ENCODE results near the gene ITK. TPM values are rescaled to one million over a fixed set of nuclear protein-coding genes. Genes with fewer than 3 reads are reported as not detected.

Gene ITK
- total and polyA plus RNA-seq, 2 donors (not counting 3 experiments of a cell fraction or from before 2014, with no cell fraction given) = not detected

DNA sequence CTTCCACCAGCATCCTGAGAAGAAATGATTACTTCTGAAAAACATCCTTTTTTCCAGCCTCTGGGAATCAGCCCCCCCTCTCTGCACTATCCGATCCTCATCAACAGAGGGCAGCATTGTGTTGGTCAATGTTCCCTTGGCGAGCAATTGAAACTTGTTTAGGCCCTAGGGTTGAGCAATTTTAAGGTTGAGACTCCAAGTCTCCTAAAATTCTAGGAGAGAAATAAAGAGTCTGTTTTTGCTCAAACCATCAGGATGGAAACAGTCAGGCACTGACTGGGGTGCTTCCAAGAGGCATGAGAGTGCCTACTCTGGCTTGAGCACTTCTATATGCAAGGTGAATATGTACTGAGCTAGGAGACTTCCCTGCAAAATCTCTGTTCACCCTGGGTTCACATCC, 72.9 kb downstream of the ITK start:
- BruUV-seq (replicated peaks) = no TSS peak
- FAIRE-seq (peak; percentile 95), DNase-seq (ENCODE audit: low read depth, low spot score) (peak; percentile 57)
- Histone ChIP-seq H4K20me1 (replicated peaks; ENCODE audit: control insufficient read depth, extremely low read depth, insufficient read depth, low read length) (no peaks in the 10 kb centered on the region), H3K4me3 (replicated peaks in 1 of 3; ENCODE audit: insufficient read depth in 1 of 3, low read depth in 1 of 3, low read length in 3 of 3) (no peak overlapping the region), H3K9me3 (replicated peaks; ENCODE audit: control insufficient read depth, insufficient read depth, low read length) (no peaks in the 10 kb centered on the region), H3K27ac (ENCODE audit: insufficient read depth, low read depth, low read length) (no peak overlapping the region), H2AFZ (ENCODE audit: low read depth, low read length) (no peak overlapping the region), H3K36me3 (ENCODE audit: control insufficient read depth in 2 of 2, extremely low read depth in 1 of 2, insufficient read depth in 2 of 2, low read length in 2 of 2) (no peaks in the 10 kb centered on the region), H3K79me2 (ENCODE audit: control insufficient read depth, insufficient read depth, low read length) (no peaks in the 10 kb centered on the region), H3K4me2 (ENCODE audit: insufficient read depth, low read length) (no peak overlapping the region), H3K9me1 (replicated peaks; ENCODE audit: control insufficient read depth, extremely low read depth, insufficient read depth, low read length) (no peaks in the 10 kb centered on the region), H3K4me1 (ENCODE audit: control insufficient read depth, extremely low read depth, insufficient read depth, low read length) (no peaks in the 10 kb centered on the region), H3K27me3 (ENCODE audit: control insufficient read depth in 2 of 2, insufficient read depth in 2 of 2, low read length in 2 of 2) (peaks cover 3% of the 10 kb centered on the region in 2 experiments), H3K9ac (replicated peaks; ENCODE audit: extremely low read depth, insufficient read depth, low read length) (no peak overlapping the region)
- ChIA-PET POLR2A (no interaction called here), CTCF (interaction anchor here (0.5 to 2.9 kb wide), 27 partner anchors 9 to 741 kb away, joined by 3 to 35 read pairs (median 4); partner anchors contain the start of genes CYFIP2 and LSM11)
- dilution Hi-C loops (cut with MboI; ENCODE audit: extremely low pct_ligation_motif_present, low sequenced_read_pairs) (no loop called here), intact Hi-C loops (cut with micrococcal nuclease) (loop anchor here (1.0 to 5.0 kb wide), 4 partner anchors 59 to 489 kb away; partner anchors contain the start of gene LSM11)
- TF ChIP-seq POLR2A (IDR thresholded peaks at IDR 0.05; ENCODE audit: low read depth, low read length) = no peak
- no peak for TF ChIP-seq GATA2 (IDR thresholded peaks at IDR 0.05; ENCODE audit: insufficient read depth, insufficient read length, low read depth, low read length)
- TF ChIP-seq, protein P1, sequence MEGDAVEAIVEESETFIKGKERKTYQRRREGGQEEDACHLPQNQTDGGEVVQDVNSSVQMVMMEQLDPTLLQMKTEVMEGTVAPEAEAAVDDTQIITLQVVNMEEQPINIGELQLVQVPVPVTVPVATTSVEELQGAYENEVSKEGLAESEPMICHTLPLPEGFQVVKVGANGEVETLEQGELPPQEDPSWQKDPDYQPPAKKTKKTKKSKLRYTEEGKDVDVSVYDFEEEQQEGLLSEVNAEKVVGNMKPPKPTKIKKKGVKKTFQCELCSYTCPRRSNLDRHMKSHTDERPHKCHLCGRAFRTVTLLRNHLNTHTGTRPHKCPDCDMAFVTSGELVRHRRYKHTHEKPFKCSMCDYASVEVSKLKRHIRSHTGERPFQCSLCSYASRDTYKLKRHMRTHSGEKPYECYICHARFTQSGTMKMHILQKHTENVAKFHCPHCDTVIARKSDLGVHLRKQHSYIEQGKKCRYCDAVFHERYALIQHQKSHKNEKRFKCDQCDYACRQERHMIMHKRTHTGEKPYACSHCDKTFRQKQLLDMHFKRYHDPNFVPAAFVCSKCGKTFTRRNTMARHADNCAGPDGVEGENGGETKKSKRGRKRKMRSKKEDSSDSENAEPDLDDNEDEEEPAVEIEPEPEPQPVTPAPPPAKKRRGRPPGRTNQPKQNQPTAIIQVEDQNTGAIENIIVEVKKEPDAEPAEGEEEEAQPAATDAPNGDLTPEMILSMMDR (IDR thresholded peaks at IDR 0.05; ENCODE audit: extremely low read depth in 1 of 2, insufficient read depth in 1 of 2, low read depth in 1 of 2, low read length in 2 of 2) = peak; percentile 70 to 78

DNA sequence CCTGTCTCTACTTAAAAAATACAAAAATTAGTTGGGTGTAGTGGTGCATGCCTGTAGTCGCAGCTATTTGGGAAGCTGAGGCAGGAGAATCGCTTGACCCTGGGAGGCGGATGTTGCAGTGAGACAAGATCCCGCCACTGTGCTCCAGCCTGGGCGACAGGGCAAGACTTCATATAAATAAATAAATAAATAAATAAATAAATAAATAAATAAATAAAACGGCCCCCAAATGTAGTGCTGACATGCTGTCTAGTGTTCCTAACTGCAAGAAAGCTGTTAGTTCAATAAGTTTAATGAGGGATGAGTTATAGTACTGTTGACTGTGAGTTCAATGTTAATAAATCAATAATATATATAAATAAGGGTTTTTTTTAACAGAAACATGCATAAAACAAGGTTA, 77.8 kb downstream of the ITK start:
- dilution Hi-C loops (cut with MboI; ENCODE audit: extremely low pct_ligation_motif_present, low sequenced_read_pairs) = no loop called here
- no peaks in the 10 kb centered on the region for H3K79me2 ChIP-seq (ENCODE audit: control insufficient read depth, insufficient read depth, low read length)
- H2AFZ ChIP-seq (ENCODE audit: low read depth, low read length) = no peak overlapping the region
- intact Hi-C loops (cut with micrococcal nuclease) = no loop called here
- no peak overlapping the region for H3K27ac ChIP-seq (ENCODE audit: insufficient read depth, low read depth, low read length)
- no peaks in the 10 kb centered on the region for H3K9me3 ChIP-seq (replicated peaks; ENCODE audit: control insufficient read depth, insufficient read depth, low read length)
- H3K4me3 ChIP-seq (replicated peaks in 1 of 3; ENCODE audit: insufficient read depth in 1 of 3, low read depth in 1 of 3, low read length in 3 of 3) = no peak overlapping the region
- DNase-seq (ENCODE audit: low read depth, low spot score) (no peak), FAIRE-seq (no peak)
- ChIA-PET POLR2A (no interaction called here), CTCF (no interaction called here)
- no peaks in the 10 kb centered on the region for H3K4me1 ChIP-seq (ENCODE audit: control insufficient read depth, extremely low read depth, insufficient read depth, low read length)
- H3K9ac ChIP-seq (replicated peaks; ENCODE audit: extremely low read depth, insufficient read depth, low read length) = no peak overlapping the region
- peaks cover 4 to 9% of the 10 kb centered on the region in 2 experiments for H3K27me3 ChIP-seq (ENCODE audit: control insufficient read depth in 2 of 2, insufficient read depth in 2 of 2, low read length in 2 of 2)
- no TSS peak for BruUV-seq (replicated peaks)
- H3K4me2 ChIP-seq (ENCODE audit: insufficient read depth, low read length) = no peak overlapping the region
- H4K20me1 ChIP-seq (replicated peaks; ENCODE audit: control insufficient read depth, extremely low read depth, insufficient read depth, low read length) = no peaks in the 10 kb centered on the region
- no peaks in the 10 kb centered on the region for H3K36me3 ChIP-seq (ENCODE audit: control insufficient read depth in 2 of 2, extremely low read depth in 1 of 2, insufficient read depth in 2 of 2, low read length in 2 of 2)
- TF ChIP-seq EZH2 (IDR thresholded peaks at IDR 0.05; ENCODE audit: borderline replicate concordance, low read depth, low read length, severe bottlenecking) = no peak
- no peaks in the 10 kb centered on the region for H3K9me1 ChIP-seq (replicated peaks; ENCODE audit: control insufficient read depth, extremely low read depth, insufficient read depth, low read length)

All from endothelial cell of umbilical vein (primary cell).